HG03432 (cell line): ENCODE measurements around the gene MCM6.

ENCODE experiments used
- ATAC-seq: cut with Tn5 transposase; IDR thresholded peaks from one replicate; pipeline ENCODE4 v1.9.1; 2021; ENCODE audit warnings: mild to moderate bottlenecking, moderate library complexity; ENCODE audit not compliant: unreplicated experiment

Gene MCM6

GRCh38 chr2:135791418-135792190 lies 84.6 kb downstream of the MCM6 start:
- no peak for ATAC-seq

DNA sequence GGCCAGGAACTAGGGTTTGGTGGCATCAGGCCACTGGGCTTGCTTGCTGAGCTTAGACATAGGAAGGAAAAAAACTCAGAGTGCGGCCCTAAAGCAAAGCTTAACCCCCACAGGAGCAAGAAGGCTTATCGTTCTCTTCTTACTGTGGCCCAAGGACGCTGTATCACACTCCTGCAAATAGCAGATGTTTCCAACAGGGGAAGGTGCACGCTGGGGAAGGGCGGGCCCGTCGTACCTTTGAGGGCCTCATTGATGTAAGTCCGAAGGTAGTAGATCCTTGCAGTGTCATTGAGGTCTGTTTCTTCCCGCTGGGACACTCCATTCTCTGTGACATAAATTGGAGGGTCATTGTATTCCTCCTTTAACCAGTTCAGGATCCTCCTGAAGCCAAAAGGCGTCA lies 85.8 kb downstream of the MCM6 start:
- ATAC-seq = no peak
